ENCODE results near the gene MTUS2.

Gene MTUS2

DNA sequence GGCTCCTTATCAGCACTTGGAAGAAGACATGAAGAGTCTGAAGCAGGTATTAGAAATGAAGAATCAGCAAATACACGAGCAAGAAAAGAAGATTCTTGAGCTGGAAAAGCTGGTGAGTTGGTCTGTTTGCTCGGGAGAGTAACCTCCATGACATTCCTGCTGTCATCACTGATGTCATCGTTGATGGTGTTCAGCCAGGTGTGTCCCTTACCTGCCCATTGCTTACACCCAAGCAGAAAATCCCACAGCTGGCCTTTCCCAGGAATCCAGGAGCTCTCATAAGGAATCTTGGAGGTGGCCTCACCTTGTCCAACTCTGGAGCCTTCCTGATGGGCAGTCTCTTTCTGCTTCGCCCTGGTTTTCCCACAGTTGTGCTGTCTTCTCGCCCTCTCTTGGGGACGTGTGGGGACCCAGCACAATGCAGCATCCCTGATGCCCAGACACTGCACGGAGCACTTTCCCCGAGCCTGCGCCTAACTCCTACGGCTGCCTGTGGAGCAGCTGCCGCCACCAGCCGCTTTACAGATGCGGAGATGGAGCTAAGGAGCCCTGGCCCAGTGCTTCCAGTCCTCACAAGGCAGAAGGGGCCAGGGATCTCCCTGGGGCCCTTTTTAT, 678.4 kb downstream of the MTUS2 start:
- H3K27ac ChIP-seq (replicated peaks), result no peak overlapping the region

DNA sequence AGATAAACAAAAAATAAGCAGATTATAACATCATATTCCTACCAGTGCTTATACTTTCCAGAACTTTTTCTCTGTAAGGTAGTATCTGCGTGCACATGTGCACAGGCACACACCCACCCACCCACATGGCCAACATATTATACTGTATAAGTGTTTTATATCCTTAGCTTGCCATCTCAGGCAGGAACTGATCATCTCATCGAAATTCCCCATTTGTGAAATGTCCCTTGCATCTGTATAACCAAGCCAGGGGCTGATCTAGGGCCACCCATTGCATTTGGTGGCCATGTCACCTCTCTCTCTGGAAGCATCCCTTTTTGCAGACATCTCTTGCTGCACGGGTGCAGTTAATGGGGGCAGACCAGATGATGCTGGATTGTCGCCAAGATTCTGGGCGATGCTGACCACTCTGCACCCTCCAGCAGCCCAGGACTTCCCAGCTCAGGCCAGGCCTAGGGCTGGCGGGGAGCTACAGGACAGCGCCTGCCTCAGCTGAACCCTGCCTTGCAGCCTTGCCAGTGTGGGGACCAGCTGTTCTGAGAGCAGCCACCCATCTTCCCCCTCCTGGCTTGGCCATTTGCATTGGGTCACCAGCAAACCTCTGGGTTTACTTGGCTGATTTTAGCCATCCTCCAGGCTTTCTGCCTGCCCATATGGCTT, 679.5 kb downstream of the MTUS2 start:
- Histone ChIP-seq H3K4me3 (replicated peaks; ENCODE audit: insufficient read depth, low read length) (no peak overlapping the region), H3K27ac (replicated peaks) (no peak overlapping the region), H3K27me3 (ENCODE audit: insufficient read depth, poor library complexity, severe bottlenecking) (no peaks in the 10 kb centered on the region)
- TF ChIP-seq POLR2AphosphoS5 (IDR thresholded peaks at IDR 0.05; ENCODE audit: low read depth) (no peak), GABPA (IDR thresholded peaks at IDR 0.05; ENCODE audit: low read depth) (no peak), SPI1 (IDR thresholded peaks at IDR 0.05; ENCODE audit: borderline replicate concordance, low read depth) (no peak)
- TF ChIP-seq, protein P1, sequence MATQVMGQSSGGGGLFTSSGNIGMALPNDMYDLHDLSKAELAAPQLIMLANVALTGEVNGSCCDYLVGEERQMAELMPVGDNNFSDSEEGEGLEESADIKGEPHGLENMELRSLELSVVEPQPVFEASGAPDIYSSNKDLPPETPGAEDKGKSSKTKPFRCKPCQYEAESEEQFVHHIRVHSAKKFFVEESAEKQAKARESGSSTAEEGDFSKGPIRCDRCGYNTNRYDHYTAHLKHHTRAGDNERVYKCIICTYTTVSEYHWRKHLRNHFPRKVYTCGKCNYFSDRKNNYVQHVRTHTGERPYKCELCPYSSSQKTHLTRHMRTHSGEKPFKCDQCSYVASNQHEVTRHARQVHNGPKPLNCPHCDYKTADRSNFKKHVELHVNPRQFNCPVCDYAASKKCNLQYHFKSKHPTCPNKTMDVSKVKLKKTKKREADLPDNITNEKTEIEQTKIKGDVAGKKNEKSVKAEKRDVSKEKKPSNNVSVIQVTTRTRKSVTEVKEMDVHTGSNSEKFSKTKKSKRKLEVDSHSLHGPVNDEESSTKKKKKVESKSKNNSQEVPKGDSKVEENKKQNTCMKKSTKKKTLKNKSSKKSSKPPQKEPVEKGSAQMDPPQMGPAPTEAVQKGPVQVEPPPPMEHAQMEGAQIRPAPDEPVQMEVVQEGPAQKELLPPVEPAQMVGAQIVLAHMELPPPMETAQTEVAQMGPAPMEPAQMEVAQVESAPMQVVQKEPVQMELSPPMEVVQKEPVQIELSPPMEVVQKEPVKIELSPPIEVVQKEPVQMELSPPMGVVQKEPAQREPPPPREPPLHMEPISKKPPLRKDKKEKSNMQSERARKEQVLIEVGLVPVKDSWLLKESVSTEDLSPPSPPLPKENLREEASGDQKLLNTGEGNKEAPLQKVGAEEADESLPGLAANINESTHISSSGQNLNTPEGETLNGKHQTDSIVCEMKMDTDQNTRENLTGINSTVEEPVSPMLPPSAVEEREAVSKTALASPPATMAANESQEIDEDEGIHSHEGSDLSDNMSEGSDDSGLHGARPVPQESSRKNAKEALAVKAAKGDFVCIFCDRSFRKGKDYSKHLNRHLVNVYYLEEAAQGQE (IDR thresholded peaks at IDR 0.05; ENCODE audit: insufficient replicate concordance, low read depth), result no peak
- TF ChIP-seq, protein P2, sequence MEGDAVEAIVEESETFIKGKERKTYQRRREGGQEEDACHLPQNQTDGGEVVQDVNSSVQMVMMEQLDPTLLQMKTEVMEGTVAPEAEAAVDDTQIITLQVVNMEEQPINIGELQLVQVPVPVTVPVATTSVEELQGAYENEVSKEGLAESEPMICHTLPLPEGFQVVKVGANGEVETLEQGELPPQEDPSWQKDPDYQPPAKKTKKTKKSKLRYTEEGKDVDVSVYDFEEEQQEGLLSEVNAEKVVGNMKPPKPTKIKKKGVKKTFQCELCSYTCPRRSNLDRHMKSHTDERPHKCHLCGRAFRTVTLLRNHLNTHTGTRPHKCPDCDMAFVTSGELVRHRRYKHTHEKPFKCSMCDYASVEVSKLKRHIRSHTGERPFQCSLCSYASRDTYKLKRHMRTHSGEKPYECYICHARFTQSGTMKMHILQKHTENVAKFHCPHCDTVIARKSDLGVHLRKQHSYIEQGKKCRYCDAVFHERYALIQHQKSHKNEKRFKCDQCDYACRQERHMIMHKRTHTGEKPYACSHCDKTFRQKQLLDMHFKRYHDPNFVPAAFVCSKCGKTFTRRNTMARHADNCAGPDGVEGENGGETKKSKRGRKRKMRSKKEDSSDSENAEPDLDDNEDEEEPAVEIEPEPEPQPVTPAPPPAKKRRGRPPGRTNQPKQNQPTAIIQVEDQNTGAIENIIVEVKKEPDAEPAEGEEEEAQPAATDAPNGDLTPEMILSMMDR (IDR thresholded peaks at IDR 0.05; ENCODE audit: insufficient read depth, low read length), result no peak
- DNase-seq (ENCODE audit: low read depth in 1 of 2, low spot score in 1 of 2), result no peak

More for the DNA sequence above, 678.4 kb downstream of the MTUS2 start:
- Histone ChIP-seq H3K4me3 (replicated peaks; ENCODE audit: insufficient read depth, low read length) (no peak overlapping the region), H3K27me3 (ENCODE audit: insufficient read depth, poor library complexity, severe bottlenecking) (no peaks in the 10 kb centered on the region)
- no peak for DNase-seq (ENCODE audit: low read depth in 1 of 2, low spot score in 1 of 2)
- TF ChIP-seq POLR2AphosphoS5 (IDR thresholded peaks at IDR 0.05; ENCODE audit: low read depth), result no peak
- TF ChIP-seq SPI1 (IDR thresholded peaks at IDR 0.05; ENCODE audit: borderline replicate concordance, low read depth), result no peak

DNA sequence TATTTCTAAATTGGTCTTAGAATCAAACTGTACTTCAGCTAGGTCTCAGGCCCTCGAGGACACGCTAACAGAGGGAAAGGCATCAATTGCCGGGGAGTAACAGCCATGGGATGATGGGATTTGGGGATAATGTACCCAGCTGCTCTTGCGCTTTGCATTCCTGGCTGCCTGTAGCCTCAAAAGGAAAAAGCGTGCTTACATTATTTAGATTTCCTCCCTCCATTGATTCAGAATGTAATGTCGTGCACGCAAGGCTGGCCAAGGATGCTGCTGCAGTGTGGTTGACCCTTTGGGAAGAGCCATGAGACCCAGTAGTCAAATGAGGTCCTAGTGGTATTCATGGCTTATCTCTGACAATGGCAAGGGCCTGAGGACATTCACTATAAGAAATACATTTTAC, 680.2 kb downstream of the MTUS2 start:
- Histone ChIP-seq H3K27ac (replicated peaks) (no peak overlapping the region), H3K4me3 (replicated peaks; ENCODE audit: insufficient read depth, low read length) (no peak overlapping the region), H3K27me3 (ENCODE audit: insufficient read depth, poor library complexity, severe bottlenecking) (no peaks in the 10 kb centered on the region)
- TF ChIP-seq GABPA (IDR thresholded peaks at IDR 0.05; ENCODE audit: low read depth) (no peak), SPI1 (IDR thresholded peaks at IDR 0.05; ENCODE audit: borderline replicate concordance, low read depth) (no peak), POLR2AphosphoS5 (IDR thresholded peaks at IDR 0.05; ENCODE audit: low read depth) (no peak)
- DNase-seq (ENCODE audit: low read depth in 1 of 2, low spot score in 1 of 2), result no peak

DNA sequence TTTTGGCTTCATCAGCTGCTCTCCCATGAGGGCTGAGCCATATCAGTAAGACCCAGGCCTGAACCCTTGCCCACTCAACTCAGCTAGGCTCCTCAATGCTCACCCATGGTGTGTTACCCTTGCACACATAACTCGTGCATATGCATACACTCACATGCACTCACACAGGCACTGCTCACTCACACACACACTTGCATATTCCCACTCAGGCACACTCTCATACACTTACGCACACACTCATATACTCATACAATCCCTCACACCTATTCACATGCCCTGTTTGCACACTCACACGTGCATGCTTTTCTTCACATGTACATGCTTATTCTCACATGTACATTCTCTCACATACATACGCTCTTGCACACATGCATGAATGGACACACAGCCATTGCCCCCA, 681.5 kb downstream of the MTUS2 start:
- no peak overlapping the region for H3K27ac ChIP-seq (replicated peaks)
- H3K27me3 ChIP-seq (ENCODE audit: insufficient read depth, poor library complexity, severe bottlenecking), result no peaks in the 10 kb centered on the region
- no peak for DNase-seq (ENCODE audit: low read depth in 1 of 2, low spot score in 1 of 2)
- no peak overlapping the region for H3K4me3 ChIP-seq (replicated peaks; ENCODE audit: insufficient read depth, low read length)
- no peak for TF ChIP-seq GABPA (IDR thresholded peaks at IDR 0.05; ENCODE audit: low read depth)
- TF ChIP-seq POLR2AphosphoS5 (IDR thresholded peaks at IDR 0.05; ENCODE audit: low read depth), result no peak
- no peak for TF ChIP-seq SPI1 (IDR thresholded peaks at IDR 0.05; ENCODE audit: borderline replicate concordance, low read depth)
- TF ChIP-seq, protein P1 (IDR thresholded peaks at IDR 0.05; ENCODE audit: insufficient replicate concordance, low read depth), result no peak
- TF ChIP-seq, protein P2 (IDR thresholded peaks at IDR 0.05; ENCODE audit: insufficient read depth, low read length), result no peak

Measured in HL-60 (cell line).